Measurements from ENCODE around the gene TLE5.
"Not testable (repeated sequence)": the region's sequence is repeated elsewhere in the genome, so short reads cannot be mapped to it uniquely, and the experiment has no call there.

The TLE5 gene

DNA sequence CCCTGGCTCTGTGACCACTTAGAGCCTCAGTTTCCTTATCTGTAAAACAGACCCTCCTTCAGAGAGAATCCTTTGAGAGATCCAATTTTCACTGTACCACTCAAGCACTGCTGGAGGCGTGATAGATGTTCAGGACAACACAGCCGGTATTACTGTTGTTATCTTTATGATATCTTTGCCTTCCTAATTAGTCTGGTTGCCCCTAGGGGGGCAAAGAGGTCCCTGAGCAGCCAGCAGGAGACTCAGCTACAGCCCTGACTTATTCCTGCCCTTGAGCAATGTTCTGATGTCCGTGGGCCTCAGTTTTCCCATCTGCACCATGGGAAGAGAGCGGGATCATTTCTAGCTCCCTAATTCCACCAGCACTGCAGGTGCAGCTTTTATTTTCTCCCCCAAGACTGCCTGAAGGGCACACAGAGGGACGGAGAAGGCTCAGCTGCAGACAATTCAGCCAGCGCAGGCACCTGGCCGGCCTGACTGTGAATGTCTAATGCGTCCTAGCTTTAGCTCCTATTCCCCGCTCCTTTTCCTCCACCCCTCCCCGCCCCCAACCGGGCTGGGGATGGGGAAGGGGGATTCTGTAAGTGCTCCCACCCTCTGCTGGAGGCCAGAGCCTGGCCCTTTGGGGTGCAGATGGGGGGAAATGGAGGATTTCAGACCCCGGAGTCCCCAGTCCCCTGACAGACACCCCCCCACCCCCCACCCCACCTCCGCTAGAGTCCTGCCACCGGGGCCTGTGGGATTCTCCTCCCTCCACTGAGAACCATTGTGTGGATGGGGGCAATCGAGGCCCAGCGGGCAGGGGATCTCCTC is 16.2 kb downstream of the TLE5 start:
- DNase-seq (ENCODE audit: low spot score) (no peak), FAIRE-seq (no peak)

DNA sequence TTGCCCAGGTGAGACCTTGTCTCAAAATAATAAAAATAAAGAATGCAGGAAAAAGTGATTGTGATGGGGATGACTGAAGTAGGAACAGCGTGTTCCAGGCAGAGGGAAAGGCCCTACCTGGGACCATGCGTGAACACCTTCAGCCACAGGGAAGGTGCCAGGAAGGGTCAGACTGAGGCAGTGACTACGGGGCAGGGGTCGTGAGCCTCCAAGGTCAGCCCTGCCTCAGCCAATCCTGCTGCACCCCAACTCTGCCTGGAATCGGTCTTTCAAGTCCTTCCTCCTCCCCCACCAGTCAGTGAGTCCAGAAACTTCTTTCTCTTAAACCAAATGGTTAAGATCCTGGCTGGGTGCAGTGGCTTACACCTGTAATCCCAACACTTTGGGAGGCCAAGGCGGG is 17.1 kb downstream of the TLE5 start:
- DNase-seq (ENCODE audit: low spot score) (no peak), FAIRE-seq (no peak)

DNA sequence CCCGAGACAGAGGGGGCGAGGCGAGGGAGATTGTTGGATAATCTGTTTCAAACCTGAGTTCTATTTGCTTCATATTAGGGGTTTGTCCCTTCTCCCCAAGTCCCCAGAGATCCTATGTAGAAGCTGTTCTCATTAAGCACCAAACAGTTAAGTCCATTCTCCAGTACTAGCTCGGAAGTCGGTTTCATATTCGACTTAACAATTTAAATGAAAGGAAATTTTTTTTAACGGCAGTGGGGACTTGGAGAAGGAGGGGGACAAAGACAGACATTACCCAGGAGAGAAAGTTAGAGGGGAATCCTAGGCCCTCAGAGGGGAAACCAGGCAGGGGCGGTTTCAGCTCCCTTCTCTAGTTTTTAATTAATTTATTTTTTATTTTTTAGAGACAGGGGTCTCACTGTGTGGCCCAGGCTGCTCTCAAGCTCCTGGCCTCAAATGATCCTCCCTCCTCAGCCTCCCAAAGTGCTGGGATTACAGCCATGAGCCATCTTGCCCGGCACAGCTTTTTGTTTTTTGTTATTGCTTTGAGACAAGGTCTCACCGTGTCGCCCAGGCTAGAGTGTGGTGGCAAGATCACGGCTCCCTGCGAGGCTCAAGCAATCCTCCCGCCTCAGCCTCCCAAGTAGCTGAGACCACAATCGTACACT is 19.6 kb downstream of the TLE5 start:
- FAIRE-seq (no peak), DNase-seq (ENCODE audit: low spot score) (no peak)

DNA sequence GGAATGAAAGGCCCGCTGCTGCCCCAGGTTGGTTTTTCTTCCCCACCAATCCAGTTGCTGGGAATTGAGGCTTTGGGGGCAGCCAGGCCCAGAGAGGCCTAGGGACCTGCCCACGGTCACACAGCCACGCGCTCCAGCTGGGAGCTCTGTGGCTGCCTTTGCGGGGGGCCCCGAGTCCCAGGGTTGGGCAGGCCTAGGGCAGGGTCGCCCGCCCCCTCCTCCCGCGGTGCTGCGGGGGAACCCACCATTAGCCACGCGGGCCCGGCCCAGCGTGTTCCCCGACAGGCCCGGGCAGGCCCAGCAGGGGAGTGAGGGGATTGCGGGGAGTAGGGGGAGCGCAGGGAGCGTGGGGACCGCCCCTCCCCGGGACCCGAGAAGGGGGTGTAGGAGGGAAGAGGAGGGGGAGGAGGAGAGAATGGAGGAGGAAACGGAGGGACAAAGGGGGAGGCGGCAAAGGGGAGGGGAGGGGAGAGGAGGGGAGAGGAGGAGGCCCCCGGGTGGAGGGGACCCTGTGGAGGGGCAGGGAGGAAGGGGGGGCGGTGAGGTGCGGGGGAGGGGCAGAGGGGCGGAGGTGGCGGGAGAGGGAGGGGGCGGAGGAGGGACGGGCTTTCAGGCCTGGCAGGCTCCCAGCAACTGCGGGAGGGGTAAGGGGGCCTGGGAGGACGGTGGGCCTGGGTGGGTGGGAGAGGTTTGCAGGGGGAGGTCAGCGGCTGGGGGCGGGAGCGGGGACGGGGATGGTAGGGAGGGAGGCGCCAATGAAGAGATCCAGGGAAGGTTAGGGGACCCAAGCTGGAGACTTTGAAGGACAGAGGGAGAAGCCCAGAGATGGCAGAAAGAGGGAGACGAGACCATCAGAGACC is 20.3 kb downstream of the TLE5 start:
- FAIRE-seq, result no peak
- no peak for DNase-seq (ENCODE audit: low spot score)

DNA sequence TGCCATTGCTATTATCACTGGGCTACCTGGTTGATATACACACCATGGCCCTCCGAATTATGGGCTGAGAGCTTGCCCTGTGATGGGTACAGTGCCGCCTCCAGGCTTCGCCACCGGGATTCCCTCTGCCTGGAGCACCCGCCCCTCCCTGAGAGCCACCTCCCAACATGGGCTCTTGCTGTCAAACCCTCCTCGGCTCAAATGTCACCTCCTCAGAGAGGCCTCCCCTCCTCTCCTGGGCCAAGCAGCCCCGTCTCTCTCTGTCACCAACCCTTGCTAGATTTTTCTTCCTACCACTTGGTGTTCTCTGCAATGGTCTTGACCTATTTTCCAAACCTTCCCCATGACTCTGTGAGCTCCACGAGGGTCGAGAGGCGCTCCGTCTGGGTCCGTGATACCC is 21.0 kb downstream of the TLE5 start:
- no peak for FAIRE-seq
- DNase-seq (ENCODE audit: low spot score), result no peak

DNA sequence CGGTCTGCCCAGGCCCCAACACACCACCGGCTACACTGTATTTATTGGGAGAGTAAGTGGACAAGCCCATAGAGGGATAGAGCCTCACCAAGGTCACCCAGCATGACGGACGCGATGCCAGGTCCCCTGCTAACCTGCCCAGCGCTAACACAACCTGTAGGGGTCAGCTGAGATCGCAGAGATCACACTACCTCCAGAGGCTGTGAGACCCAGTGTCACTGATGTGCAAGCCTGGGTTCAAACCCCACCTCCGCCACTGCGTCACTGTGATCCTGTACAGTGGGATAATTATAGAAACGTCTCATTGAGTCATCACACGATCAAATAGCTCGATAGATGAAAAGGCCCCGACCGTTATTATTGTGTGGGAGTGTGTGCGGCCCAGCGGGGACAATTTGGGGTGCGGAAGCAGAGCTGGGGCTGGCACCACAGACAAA is 22.6 kb downstream of the TLE5 start:
- DNase-seq (ENCODE audit: low spot score) (no peak), FAIRE-seq (no peak)

DNA sequence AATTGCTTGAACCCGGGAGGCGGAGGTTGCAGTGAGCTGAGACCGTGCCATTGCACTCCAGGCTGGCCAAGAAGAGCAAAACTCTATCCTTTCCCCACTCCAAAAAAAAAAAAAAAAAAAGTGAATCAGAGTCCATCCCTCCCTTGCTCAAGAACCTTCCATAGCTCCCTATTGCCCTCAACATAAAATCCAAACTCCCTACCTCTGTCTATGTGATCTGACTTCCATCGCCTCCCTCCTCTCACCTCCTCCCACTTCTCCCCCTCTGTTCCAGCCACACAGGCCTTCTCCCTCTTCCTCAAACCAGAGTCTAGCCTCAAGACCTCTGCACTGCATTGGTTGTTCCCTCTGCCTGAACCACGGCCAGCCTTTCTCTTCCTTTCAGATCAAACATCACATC is 23.2 kb downstream of the TLE5 start:
- FAIRE-seq, result no peak
- DNase-seq (ENCODE audit: low spot score), result no peak

DNA sequence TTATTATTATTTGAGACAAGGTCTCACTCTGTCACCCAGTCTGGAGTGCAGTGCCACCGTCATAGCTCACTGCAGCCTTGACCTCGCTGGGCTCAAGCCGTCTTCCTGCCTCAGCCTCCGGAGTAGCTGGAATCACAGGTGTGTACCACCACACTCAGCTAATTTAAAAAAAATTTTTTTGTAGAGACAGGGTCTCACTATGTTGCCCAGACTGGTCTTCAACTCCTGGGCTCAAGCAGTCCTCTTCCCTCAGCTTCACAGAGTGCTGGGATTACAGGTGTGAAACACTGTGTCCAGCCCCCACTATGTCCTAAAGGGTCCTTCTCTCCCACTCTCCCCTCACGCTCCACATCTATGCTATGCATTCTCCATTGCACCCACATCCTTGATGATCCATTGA is 24.1 kb downstream of the TLE5 start:
- FAIRE-seq (no peak), DNase-seq (ENCODE audit: low spot score) (no peak)

DNA sequence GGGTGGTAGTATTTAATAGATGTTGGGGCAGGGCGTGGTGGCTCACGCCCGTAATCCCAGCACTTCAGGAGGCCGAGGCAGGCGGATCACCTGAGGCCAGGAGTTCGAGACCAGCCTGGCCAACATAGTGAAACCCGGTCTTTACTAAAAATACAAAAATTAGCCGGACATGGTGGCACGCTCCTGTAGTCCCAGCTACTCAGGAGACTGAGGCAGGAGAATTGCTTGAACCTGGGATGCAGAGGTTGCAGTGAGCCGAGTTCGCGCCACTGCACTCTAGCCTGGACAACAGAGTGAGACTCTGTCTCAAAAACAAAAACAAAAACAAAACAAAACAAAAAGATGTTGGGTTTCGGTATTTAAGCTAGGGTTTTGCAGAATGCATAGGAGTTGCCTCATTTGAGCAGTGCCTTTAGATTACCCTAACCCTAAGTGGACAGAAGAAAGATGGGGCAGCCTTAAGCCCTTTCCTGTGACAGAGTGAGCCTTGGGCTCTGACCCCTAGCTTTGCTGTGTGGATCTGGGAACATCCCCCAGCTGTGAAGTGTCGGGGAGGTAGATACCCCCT is 25.2 kb downstream of the TLE5 start:
- DNase-seq (ENCODE audit: low spot score); FAIRE-seq: not testable (repeated sequence)

DNA sequence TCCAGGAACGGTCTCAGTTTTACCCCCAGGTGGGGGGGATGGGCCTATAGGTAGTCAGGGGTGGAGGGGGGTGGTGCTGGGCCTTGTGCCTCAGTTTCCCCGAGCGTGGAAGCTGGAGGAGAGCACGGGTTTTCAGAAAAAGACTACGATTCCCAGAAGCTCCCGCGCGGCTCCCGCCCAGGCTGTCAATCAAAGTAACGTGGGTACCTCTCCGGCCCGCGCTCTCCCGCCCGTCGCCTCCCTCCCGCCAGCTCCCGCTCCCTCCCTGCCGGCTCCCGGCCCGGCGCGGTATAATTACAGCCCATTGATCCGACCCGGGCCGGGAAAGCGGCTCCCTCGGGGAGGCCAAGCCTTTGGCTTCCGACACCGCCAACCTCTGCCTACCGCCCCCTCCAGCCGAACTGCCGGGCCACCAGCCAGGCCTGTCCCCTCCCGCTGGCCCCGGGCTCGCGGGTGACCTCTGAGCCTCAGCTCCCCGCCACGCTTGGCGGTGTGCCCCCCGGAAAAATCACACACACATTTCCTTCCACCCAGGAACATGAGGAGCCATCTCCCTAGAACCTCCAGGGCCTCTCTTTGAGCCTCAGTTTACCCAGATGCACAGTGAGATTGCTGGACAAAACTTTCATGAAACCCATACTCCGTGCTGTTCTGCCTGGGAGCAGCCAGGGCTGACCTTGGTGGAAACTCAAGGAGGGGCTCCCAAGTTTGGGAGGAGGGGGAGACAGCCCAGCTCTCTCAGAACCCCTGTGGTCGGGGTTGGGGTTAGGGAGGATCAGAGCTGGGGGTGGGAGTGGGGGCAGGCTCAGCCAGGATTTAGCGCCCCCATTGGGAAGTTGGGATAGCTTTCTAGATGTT is 25.9 kb downstream of the TLE5 start:
- FAIRE-seq (no peak), DNase-seq (ENCODE audit: low spot score) (peak; percentile 89)

DNA sequence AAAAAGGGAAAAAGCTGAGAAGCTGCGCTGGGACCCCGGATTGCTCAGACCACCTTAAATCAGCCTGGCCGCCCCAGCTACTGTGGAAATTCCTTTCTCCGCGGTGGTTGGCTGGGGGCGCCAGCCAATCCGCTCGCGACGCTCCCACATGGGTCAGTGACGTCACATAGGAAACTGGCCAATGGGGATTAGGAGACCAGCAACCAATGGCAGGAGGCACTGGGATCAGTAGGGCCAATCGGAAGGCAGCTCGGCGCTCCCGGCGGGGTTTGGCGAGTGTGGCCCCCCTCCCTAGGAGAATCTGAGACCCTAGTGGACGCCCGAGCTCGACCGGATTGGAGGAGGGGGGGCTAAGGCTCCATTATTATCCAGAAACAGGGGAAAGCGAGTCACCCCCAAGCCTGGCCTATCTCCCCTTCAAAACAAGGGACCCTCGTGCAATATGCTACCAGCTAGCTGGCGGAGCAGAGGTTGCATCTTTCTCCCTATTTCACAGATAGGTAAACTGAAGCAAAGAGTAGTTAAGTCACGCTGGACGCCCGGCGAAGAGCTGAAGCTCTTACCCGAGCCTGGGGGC is 26.7 kb downstream of the TLE5 start:
- FAIRE-seq (no peak), DNase-seq (ENCODE audit: low spot score) (peak; percentile 98)

DNA sequence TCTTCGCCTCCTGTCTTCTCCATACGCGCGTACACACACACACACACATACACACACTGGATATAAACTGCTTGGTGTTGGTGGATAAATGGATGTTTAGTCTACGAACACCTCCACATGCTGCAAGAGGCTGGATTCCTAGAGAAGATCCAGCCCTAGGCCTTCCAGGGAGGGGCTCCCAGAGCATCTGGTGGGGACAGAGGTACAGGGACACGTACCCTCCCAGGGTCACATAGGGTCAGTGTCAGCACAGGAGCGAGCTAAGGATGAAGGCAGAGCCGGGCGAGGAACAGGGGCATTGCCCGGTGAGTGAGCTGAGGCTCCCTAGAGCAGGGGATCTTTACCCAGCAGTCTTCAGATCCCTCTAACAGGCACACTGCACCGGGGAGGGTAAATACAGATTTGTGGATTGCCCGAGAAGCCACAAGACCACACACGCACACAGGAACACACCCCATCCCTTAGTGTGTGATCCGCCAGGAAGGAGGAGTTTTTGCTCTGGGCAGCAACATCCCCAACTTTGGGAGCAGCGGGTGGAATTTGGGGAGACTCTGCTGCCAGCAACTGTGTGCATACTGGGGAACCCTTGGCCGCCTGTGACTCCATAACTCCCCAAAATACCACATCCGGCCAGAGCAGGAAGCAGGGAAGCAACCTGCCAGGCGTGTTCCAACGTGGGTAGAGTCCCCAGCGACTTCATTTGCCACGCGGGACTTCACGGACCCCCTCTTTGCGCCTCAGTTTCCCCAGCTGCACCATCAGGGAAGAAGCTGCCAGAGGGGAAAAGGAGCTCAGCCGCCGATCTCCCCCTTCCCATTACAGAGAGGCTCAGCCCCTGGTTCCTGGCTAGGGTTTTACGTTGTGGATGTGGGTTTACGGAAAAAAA is 27.4 kb downstream of the TLE5 start:
- DNase-seq (ENCODE audit: low spot score), result peak; percentile 21
- FAIRE-seq, result no peak

DNA sequence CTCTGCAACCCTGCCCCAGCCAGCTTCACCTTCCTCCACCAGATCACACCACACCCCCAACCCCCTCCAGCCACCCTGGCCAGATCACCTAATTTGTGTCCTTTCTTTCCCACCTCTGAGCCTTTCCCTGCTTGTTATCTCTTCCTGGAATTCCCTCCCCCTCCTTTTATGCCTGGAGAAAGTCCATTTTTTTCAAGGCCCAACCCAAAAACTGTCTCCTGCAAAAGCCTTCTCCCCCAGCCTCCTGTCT is 28.0 kb downstream of the TLE5 start:
- FAIRE-seq (no peak), DNase-seq (ENCODE audit: low spot score) (no peak)

DNA sequence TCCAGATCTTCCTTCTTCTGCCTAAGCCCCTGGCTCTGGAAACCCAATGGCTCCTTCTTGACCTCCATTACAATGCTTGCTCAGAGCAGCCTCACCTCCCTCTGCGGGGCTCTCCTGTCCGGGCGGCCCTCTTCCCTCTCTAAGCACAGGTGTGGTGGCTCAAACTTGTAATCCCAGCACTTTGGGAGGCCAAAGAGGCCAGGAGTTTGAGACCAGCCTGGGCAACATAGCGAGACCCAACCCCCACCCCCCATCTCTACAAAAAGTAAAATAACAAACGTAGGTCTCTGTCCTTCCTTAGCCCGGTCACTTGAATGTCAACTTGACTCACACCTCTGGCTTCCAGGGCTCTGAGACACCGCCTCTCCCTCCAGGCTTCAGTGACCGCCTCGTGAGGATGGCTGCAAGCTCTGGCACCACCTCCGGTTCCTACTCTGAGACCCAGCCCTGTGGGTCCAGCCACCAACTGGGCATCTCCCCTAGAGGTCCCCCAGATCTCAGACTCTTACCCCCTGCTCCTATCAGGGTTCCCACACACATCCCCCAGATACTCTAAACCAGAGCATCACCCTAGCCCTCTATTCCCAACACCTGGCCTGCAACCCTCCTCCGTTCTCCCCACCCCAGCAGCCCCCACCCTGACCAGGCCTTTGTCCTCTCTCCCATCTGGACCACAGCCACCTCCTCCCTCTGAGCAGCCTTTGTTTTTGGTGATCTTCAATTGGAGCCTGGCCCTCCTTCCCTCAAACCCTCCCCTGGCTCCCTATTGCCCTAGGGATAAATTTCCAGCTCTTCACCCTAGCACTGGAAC is 28.5 kb downstream of the TLE5 start:
- FAIRE-seq (no peak), DNase-seq (ENCODE audit: low spot score) (no peak)

DNA sequence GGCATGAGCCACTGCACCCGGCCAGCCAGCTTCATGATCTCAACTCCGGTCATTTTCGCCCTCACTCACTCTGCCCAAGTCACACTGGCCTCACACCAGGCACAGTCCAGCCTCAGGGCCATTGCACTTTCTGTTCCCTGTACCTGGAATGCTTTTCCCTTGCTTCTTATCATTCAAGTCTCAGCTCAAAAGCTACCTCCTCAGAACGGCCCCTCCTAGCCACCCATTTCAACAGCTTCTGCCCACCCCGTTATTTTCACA is 30.8 kb downstream of the TLE5 start:
- DNase-seq (ENCODE audit: low spot score), result no peak
- no peak for FAIRE-seq

DNA sequence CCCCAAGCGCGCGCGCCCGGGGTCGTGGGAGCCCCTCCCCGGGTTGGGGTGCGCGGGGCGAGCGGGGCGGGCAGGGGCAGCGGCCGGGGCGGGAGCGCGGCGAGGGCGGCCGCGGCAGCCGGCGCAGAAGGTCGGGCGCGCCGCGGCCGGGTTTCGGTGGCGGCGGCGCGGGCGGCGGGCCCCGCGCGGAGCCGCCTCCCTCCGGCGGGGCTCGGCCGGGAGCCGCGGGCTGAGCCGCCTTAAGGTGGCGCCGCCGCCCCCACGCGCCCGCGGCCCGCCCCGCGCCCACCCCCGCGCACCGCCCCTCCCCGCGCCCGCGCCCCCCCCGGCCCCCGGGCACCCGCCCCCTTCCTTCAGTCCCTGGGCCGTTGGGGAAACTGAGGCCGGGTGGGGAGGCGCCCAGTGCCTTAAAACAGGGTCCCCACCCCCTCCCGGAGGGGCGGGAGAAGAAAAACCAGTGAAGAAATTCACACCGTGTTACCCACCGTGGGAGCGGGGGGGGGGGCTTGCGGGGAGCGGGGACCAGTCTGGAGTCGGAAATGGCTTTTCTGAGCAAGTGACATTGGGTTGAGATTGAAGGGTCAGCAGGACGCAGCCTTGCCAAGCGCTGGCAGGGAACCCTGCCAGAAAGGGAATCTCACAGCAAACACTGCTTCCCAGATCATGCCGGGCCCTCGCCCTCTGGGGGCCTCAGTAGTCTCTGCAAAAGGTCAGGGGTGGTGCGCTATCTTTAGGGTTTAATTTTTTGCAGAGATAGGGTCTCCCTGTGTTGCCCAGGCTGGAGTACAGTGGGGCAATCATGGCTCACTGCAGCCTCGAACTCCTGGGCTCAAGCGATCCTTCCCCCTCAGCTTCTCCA is 33.0 kb downstream of the TLE5 start, which contains the start of gene TLE2:
Gene TLE2 (minus strand): TSS at position 216 of the 859 bp plus-strand sequence. CDS start 376 bp downstream, outside the sequence.
- FAIRE-seq (no peak), DNase-seq (ENCODE audit: low spot score) (peak; percentile 40)

DNA sequence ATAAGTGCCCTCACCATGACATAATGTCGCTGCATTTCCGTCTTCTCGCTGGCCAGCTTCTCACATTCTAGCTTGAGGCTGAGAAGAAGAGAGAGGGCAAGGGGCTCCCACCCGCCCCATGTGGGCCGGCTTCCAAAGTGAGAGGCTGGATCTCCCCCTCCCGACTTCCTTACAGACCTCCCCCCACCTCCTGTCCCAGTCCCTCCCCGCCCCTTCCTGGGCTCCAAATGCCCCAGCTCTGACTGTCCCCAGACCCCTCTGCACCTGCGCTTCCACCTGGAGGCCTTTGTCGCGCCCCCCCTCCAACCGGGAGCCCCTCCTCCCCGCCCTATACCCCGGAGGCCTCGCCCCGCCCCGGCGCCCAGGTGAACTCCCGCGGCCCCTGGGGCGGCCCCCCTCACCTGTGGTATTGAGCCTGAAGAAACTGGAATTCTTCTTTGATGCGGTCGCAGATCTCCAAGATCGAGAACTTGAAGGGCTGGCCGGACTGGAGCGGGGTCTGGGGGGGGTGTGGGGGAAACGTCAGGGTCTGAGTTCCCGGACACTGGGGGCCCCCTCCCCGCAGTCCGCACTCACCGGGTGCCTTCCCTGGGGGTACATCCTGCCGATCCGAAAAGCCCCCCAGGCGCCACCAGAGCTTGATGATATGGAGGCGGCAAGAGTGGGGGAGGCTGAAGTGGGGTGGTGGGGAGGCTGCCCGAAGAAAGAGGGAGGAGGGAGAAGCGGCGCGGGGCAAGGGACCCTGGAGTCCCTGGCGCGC is 33.8 kb downstream of the TLE5 start:
- no peak for DNase-seq (ENCODE audit: low spot score)

More for the DNA sequence above, 33.8 kb downstream of the TLE5 start:
- no peak for FAIRE-seq
